ENCODE results near the gene MTLN. TPM values are rescaled to one million over a fixed set of nuclear protein-coding genes. Genes with fewer than 3 reads are reported as not detected.
A peak's percentile ranks its signal among the peaks of the same experiment; 100 is the strongest.

Gene MTLN
- polyA plus RNA-seq, 1 donor (not counting 4 experiments of a cell fraction or from before 2014, with no cell fraction given): 34.8 TPM

- Histone ChIP-seq H3K4me2 (ENCODE audit: control insufficient read depth, extremely low read depth, insufficient read depth, low read depth, low read length) (peak overlapping the region; percentile 71), H3K27ac (ENCODE audit: control insufficient read depth, insufficient read depth, low read length) (no peak overlapping the region), H3K4me1 (ENCODE audit: control insufficient read depth, extremely low read depth, insufficient read depth, low read length) (peaks cover 12% of the 10 kb centered on the region), H3K36me3 (ENCODE audit: control insufficient read depth in 2 of 2, extremely low read depth in 1 of 2, insufficient read depth in 2 of 2, low read length in 2 of 2) (no peaks in the 10 kb centered on the region), H3K27me3 (ENCODE audit: control insufficient read depth, extremely low read depth, insufficient read depth, low read length) (no peaks in the 10 kb centered on the region), H3K79me2 (ENCODE audit: control insufficient read depth, insufficient read depth, low read length) (no peaks in the 10 kb centered on the region), H3K9me1 (ENCODE audit: control insufficient read depth, extremely low read depth, insufficient read depth, low read length) (no peaks in the 10 kb centered on the region), H3K9ac (ENCODE audit: control insufficient read depth, extremely low read depth, insufficient read depth, low read length) (no peak overlapping the region), H3K4me3 (ENCODE audit: control insufficient read depth in 2 of 3, extremely low read depth in 1 of 3, insufficient read depth in 2 of 3, low read depth in 1 of 3, low read length in 3 of 3) (no peak overlapping the region), H4K20me1 (ENCODE audit: control insufficient read depth, extremely low read depth, insufficient read depth, low read length) (no peaks in the 10 kb centered on the region), H3K9me3 (ENCODE audit: control insufficient read depth, low read depth, low read length) (no peaks in the 10 kb centered on the region), H2AFZ (ENCODE audit: control insufficient read depth, low read length) (no peak overlapping the region)
- peak; percentile 90 for FAIRE-seq
- DNase-seq (ENCODE audit: low read depth, low spot score): no peak
- dilution Hi-C loops (cut with MboI; ENCODE audit: extremely low pct_ligation_motif_present, low sequenced_read_pairs): no loop called here
- no peak for TF ChIP-seq CTCF (optimal IDR thresholded peaks at IDR 0.05 in 1 of 3, IDR thresholded peaks at IDR 0.05 in 1 of 3, conservative IDR thresholded peaks at IDR 0.05 in 1 of 3; ENCODE audit: extremely low read depth in 1 of 3, insufficient read depth in 2 of 3, low read length in 3 of 3)
- TF ChIP-seq EZH2 (IDR thresholded peaks at IDR 0.05; ENCODE audit: low read length): no peak
These were observed 38.8 kb downstream of the MTLN start for GRCh38 chr2:110173523-110173922.

- no peaks in the 10 kb centered on the region for H3K36me3 ChIP-seq (ENCODE audit: control insufficient read depth in 2 of 2, extremely low read depth in 1 of 2, insufficient read depth in 2 of 2, low read length in 2 of 2)
- H3K9me3 ChIP-seq (ENCODE audit: control insufficient read depth, low read depth, low read length): no peaks in the 10 kb centered on the region
- DNase-seq (ENCODE audit: low read depth, low spot score): no peak
- no peak overlapping the region for H2AFZ ChIP-seq (ENCODE audit: control insufficient read depth, low read length)
- dilution Hi-C loops (cut with MboI; ENCODE audit: extremely low pct_ligation_motif_present, low sequenced_read_pairs): no loop called here
- H3K4me1 ChIP-seq (ENCODE audit: control insufficient read depth, extremely low read depth, insufficient read depth, low read length): peaks cover 12% of the 10 kb centered on the region
- H3K9ac ChIP-seq (ENCODE audit: control insufficient read depth, extremely low read depth, insufficient read depth, low read length): no peak overlapping the region
- no peaks in the 10 kb centered on the region for H4K20me1 ChIP-seq (ENCODE audit: control insufficient read depth, extremely low read depth, insufficient read depth, low read length)
- no peak overlapping the region for H3K4me2 ChIP-seq (ENCODE audit: control insufficient read depth, extremely low read depth, insufficient read depth, low read depth, low read length)
- H3K27ac ChIP-seq (ENCODE audit: control insufficient read depth, insufficient read depth, low read length): no peak overlapping the region
- no peak for FAIRE-seq
- H3K4me3 ChIP-seq (ENCODE audit: control insufficient read depth in 2 of 3, extremely low read depth in 1 of 3, insufficient read depth in 2 of 3, low read depth in 1 of 3, low read length in 3 of 3): no peak overlapping the region
- H3K79me2 ChIP-seq (ENCODE audit: control insufficient read depth, insufficient read depth, low read length): no peaks in the 10 kb centered on the region
- no peak for TF ChIP-seq CTCF (optimal IDR thresholded peaks at IDR 0.05 in 1 of 3, IDR thresholded peaks at IDR 0.05 in 1 of 3, conservative IDR thresholded peaks at IDR 0.05 in 1 of 3; ENCODE audit: extremely low read depth in 1 of 3, insufficient read depth in 2 of 3, low read length in 3 of 3)
- no peak for TF ChIP-seq EZH2 (IDR thresholded peaks at IDR 0.05; ENCODE audit: low read length)
- no peaks in the 10 kb centered on the region for H3K27me3 ChIP-seq (ENCODE audit: control insufficient read depth, extremely low read depth, insufficient read depth, low read length)
- no peaks in the 10 kb centered on the region for H3K9me1 ChIP-seq (ENCODE audit: control insufficient read depth, extremely low read depth, insufficient read depth, low read length)
These were observed 39.8 kb downstream of the MTLN start for GRCh38 chr2:110172506-110172905.
